ENCODE data around the gene GPX4. TPM values are rescaled to one million over a fixed set of nuclear protein-coding genes. Genes with fewer than 3 reads are reported as not detected.

Gene GPX4
- total and polyA plus RNA-seq, 2 of the 13 experiments (the other 11 are each of a cell fraction or from before 2014, with no cell fraction given), result 535 to 613 TPM

- TF ChIP-seq TEAD3 (CRISPR knock-in tag; optimal IDR thresholded peaks at IDR 0.05; ENCODE audit: borderline replicate concordance), result no peak
- TF ChIP-seq ZNF350 (CRISPR knock-in tag; IDR thresholded peaks at IDR 0.05; ENCODE audit: borderline replicate concordance, low read depth), result no peak
- no peak for TF ChIP-seq SRF (IDR thresholded peaks at IDR 0.05; ENCODE audit: low read depth, low read length)
- no peak for TF ChIP-seq SRSF4 (IDR thresholded peaks at IDR 0.05; ENCODE audit: low read depth, low read length, poor library complexity, severe bottlenecking)
- no peak for TF ChIP-seq ETV6 (CRISPR knock-in tag; conservative IDR thresholded peaks at IDR 0.05)
- TF ChIP-seq ATRX (CRISPR knock-in tag; IDR thresholded peaks at IDR 0.05; ENCODE audit: borderline replicate concordance), result no peak
- no peak for TF ChIP-seq YEATS4 (CRISPR knock-in tag; IDR thresholded peaks at IDR 0.05; ENCODE audit: borderline replicate concordance)
- no peak for TF ChIP-seq SETDB1 (CRISPR knock-in tag; IDR thresholded peaks at IDR 0.05; ENCODE audit: borderline replicate concordance)
- no peak for TF ChIP-seq MNT (IDR thresholded peaks at IDR 0.05)
- peak; percentile 74 for TF ChIP-seq PHF21A (CRISPR knock-in tag; IDR thresholded peaks at IDR 0.05)
- TF ChIP-seq ZFP41 (CRISPR knock-in tag; IDR thresholded peaks at IDR 0.05; ENCODE audit: borderline replicate concordance), result 0 out of 2 replicates have a peak, but pooled peaks have one; percentile 14
- no peak for TF ChIP-seq SOX6 (IDR thresholded peaks at IDR 0.05)
- TF ChIP-seq SOX6 (CRISPR knock-in tag; IDR thresholded peaks at IDR 0.05), result no peak
- TF ChIP-seq EEA1 (CRISPR knock-in tag; IDR thresholded peaks at IDR 0.05; ENCODE audit: borderline replicate concordance), result no peak
- no peak for TF ChIP-seq ZBTB10 (CRISPR knock-in tag; IDR thresholded peaks at IDR 0.05; ENCODE audit: borderline replicate concordance)
- TF ChIP-seq ZNF296 (CRISPR knock-in tag; conservative IDR thresholded peaks at IDR 0.05), result no peak
- no peak for TF ChIP-seq NKX3-1 (CRISPR knock-in tag; IDR thresholded peaks at IDR 0.05)
- TF ChIP-seq SMAD1 (CRISPR knock-in tag; IDR thresholded peaks at IDR 0.05; ENCODE audit: borderline replicate concordance, low read depth), result no peak
- no peak for TF ChIP-seq HNRNPL (IDR thresholded peaks at IDR 0.05; ENCODE audit: low read depth, low read length)
- TF ChIP-seq MIER3 (CRISPR knock-in tag; IDR thresholded peaks at IDR 0.05; ENCODE audit: borderline replicate concordance), result no peak
- no peak for TF ChIP-seq ZNF382 (CRISPR knock-in tag; IDR thresholded peaks at IDR 0.05; ENCODE audit: borderline replicate concordance)
- TF ChIP-seq ZNF275 (CRISPR knock-in tag; IDR thresholded peaks at IDR 0.05; ENCODE audit: borderline replicate concordance), result no peak
- no peak for TF ChIP-seq NCOA2 (CRISPR knock-in tag; IDR thresholded peaks at IDR 0.05)
- TF ChIP-seq CC2D1A (CRISPR knock-in tag; IDR thresholded peaks at IDR 0.05), result no peak
- no peak for TF ChIP-seq ZFP36 (IDR thresholded peaks at IDR 0.05; ENCODE audit: borderline replicate concordance, low read depth, low read length, partially characterized antibody)
- no peak for TF ChIP-seq RAD21 (CRISPR knock-in tag; IDR thresholded peaks at IDR 0.05)
- no peak for TF ChIP-seq ZNF292 (CRISPR knock-in tag; IDR thresholded peaks at IDR 0.05; ENCODE audit: borderline replicate concordance, low read depth)
- TF ChIP-seq ISX (CRISPR knock-in tag; conservative IDR thresholded peaks at IDR 0.05), result no peak
Measured at GRCh38 chr19:1065606-1066109, 38.1 kb upstream of the GPX4 start (continued).
